OCI-LY3 (cell line): Measurements from ENCODE around the gene ABI3BP.

Experiments
- H2AFZ ChIP-seq: fragments of 200-600, 300-600 bp; shearing (Covaris generic); 2 replicates; pipeline ENCODE4 v1.6.0; 2014; ENCODE audit warnings: antibody characterized with exemption, low read depth, low read length
- H3K27ac ChIP-seq: fragments of 200-600, 300-600 bp; sonication (generic); 2 replicates; pipeline ENCODE4 v1.5.1; 2014; ENCODE audit warnings: mild to moderate bottlenecking, low read length, moderate library complexity, mixed read lengths
- H3K27me3 ChIP-seq: fragments of 200-600, 300-600 bp; sonication (generic); 2 replicates; pipeline ENCODE4 v1.6.1; 2014; ENCODE audit warnings: low read depth, low read length, mixed read lengths
- H3K36me3 ChIP-seq: fragments of 200-600, 300-600 bp; sonication (generic); replicated peaks from 2 replicates; pipeline ENCODE3; 2014; ENCODE audit warnings: low read depth, low read length, mixed read lengths
- H3K4me1 ChIP-seq: fragments of 300-600, 200-600 bp; sonication (generic); 2 replicates; pipeline ENCODE4 v1.6.1; 2014; ENCODE audit warnings: low read length, mixed read lengths
- H3K4me2 ChIP-seq: fragments of 200-600, 300-600 bp; sonication (generic); 2 replicates; pipeline ENCODE4 v1.6.1; 2014; ENCODE audit warnings: low read length, mixed read lengths
- H3K4me3 ChIP-seq: fragments of 300-600, 200-600 bp; sonication (generic); 2 replicates; pipeline ENCODE4 v1.5.1; 2014; ENCODE audit warnings: antibody characterized with exemption, mild to moderate bottlenecking, low read length, moderate library complexity
- H3K79me2 ChIP-seq: fragments of 300-600, 200-600 bp; shearing (Covaris generic); 2 replicates; pipeline ENCODE4 v1.6.1; 2014; ENCODE audit warnings: mild to moderate bottlenecking, low read length, mixed read lengths
- H3K9ac ChIP-seq: fragments of 300-600, 200-600 bp; shearing (Covaris generic); 2 replicates; pipeline ENCODE4 v1.6.0; 2014; ENCODE audit warnings: mild to moderate bottlenecking, low read length, moderate library complexity
- H3K9me3 ChIP-seq: fragments of 200-600, 300-600 bp; shearing (Covaris generic); 2 replicates; pipeline ENCODE4 v1.6.1; 2014; ENCODE audit warnings: low read length, mixed read lengths; ENCODE audit not compliant: insufficient read depth
- H4K20me1 ChIP-seq: fragments of 200-600, 300-600 bp; sonication (generic); 2 replicates; pipeline ENCODE4 v1.6.1; 2016; ENCODE audit warnings: low read length, mixed read lengths; ENCODE audit not compliant: insufficient read depth
- CTCF ChIP-seq: fragments of 200-600, 300-600 bp; sonication (generic); IDR thresholded peaks from 2 replicates; pipeline ENCODE4 v1.5.1; 2014; ENCODE audit warnings: antibody characterized with exemption, low read length, low read depth
- EZH2phosphoT487 ChIP-seq: fragments of 200-600 bp; shearing (Covaris generic); IDR thresholded peaks from 2 replicates; pipeline ENCODE4 v1.6.1; 2018; ENCODE audit warnings: antibody characterized with exemption, mixed run types, low read depth

ABI3BP gene

GRCh38 chr3:100868894-100869293 lies 124.3 kb downstream of the ABI3BP start:
- H3K4me3 ChIP-seq, result no peak overlapping the region
- TF ChIP-seq EZH2phosphoT487 (no peak), CTCF (no peak)
- H3K27ac ChIP-seq, result no peak overlapping the region
- no peak overlapping the region for H2AFZ ChIP-seq
- peaks cover 20% of the 10 kb centered on the region for H3K27me3 ChIP-seq
- H3K9ac ChIP-seq, result no peak overlapping the region
- H3K4me2 ChIP-seq, result no peak overlapping the region
- no peaks in the 10 kb centered on the region for H3K36me3 ChIP-seq
- no peaks in the 10 kb centered on the region for H4K20me1 ChIP-seq
- H3K4me1 ChIP-seq, result peaks cover 11% of the 10 kb centered on the region
- H3K9me3 ChIP-seq, result no peaks in the 10 kb centered on the region
- H3K79me2 ChIP-seq, result no peaks in the 10 kb centered on the region

GRCh38 chr3:100868096-100868495 lies 125.1 kb downstream of the ABI3BP start:
- TF ChIP-seq CTCF, result no peak
- no peak for TF ChIP-seq EZH2phosphoT487
- peaks cover 25% of the 10 kb centered on the region for H3K27me3 ChIP-seq
- no peaks in the 10 kb centered on the region for H4K20me1 ChIP-seq
- H3K79me2 ChIP-seq, result no peaks in the 10 kb centered on the region
- H3K4me1 ChIP-seq, result peaks cover 3% of the 10 kb centered on the region
- H3K36me3 ChIP-seq, result no peaks in the 10 kb centered on the region
- H3K4me3 ChIP-seq, result no peak overlapping the region
- H3K27ac ChIP-seq, result no peak overlapping the region
- no peak overlapping the region for H3K9ac ChIP-seq
- no peak overlapping the region for H3K4me2 ChIP-seq
- no peak overlapping the region for H2AFZ ChIP-seq
- H3K9me3 ChIP-seq, result no peaks in the 10 kb centered on the region

- H3K4me3 ChIP-seq, result no peak overlapping the region
- H3K4me1 ChIP-seq, result no peaks in the 10 kb centered on the region
- H2AFZ ChIP-seq, result no peak overlapping the region
- H3K27me3 ChIP-seq, result peaks cover 29% of the 10 kb centered on the region
- no peaks in the 10 kb centered on the region for H4K20me1 ChIP-seq
- H3K9ac ChIP-seq, result no peak overlapping the region
- TF ChIP-seq EZH2phosphoT487, result no peak
- no peak for TF ChIP-seq CTCF
- no peaks in the 10 kb centered on the region for H3K9me3 ChIP-seq
- no peaks in the 10 kb centered on the region for H3K79me2 ChIP-seq
- H3K36me3 ChIP-seq, result no peaks in the 10 kb centered on the region
- H3K27ac ChIP-seq, result no peak overlapping the region
- H3K4me2 ChIP-seq, result no peak overlapping the region
Observed at GRCh38 chr3:100865442-100865841, 127.8 kb downstream of the ABI3BP start.

GRCh38 chr3:100864471-100865250 lies 128.6 kb downstream of the ABI3BP start:
- no peaks in the 10 kb centered on the region for H4K20me1 ChIP-seq
- no peaks in the 10 kb centered on the region for H3K79me2 ChIP-seq
- no peak overlapping the region for H3K4me3 ChIP-seq
- H3K36me3 ChIP-seq, result no peaks in the 10 kb centered on the region
- H3K9me3 ChIP-seq, result no peaks in the 10 kb centered on the region
- H3K27ac ChIP-seq, result no peak overlapping the region
- no peaks in the 10 kb centered on the region for H3K4me1 ChIP-seq
- no peak overlapping the region for H3K9ac ChIP-seq
- peaks cover 29% of the 10 kb centered on the region for H3K27me3 ChIP-seq
- H2AFZ ChIP-seq, result no peak overlapping the region
- TF ChIP-seq EZH2phosphoT487 (no peak), CTCF (no peak)
- H3K4me2 ChIP-seq, result no peak overlapping the region
